GM19452 (cell line): Measurements from ENCODE around the gene RBM34.

Source experiments
- ATAC-seq: cut with Tn5 transposase; IDR thresholded peaks from one replicate; pipeline ENCODE4 v1.9.1; 2021; ENCODE audit not compliant: unreplicated experiment

The RBM34 gene

GRCh38 chr1:235156740-235157139, 4.3 kb downstream of the RBM34 start:
- no peak for ATAC-seq

GRCh38 chr1:235156265-235156664, 4.8 kb downstream of the RBM34 start:
- ATAC-seq: no peak

GRCh38 chr1:235152235-235152634, 8.8 kb downstream of the RBM34 start:
- no peak for ATAC-seq

- no peak for ATAC-seq
Observed at GRCh38 chr1:235151033-235151432, 10.0 kb downstream of the RBM34 start.

- ATAC-seq: no peak
Observed at GRCh38 chr1:235149824-235150223, 11.2 kb downstream of the RBM34 start.

- ATAC-seq: no peak
Observed at GRCh38 chr1:235147269-235147668, 13.8 kb downstream of the RBM34 start.

GRCh38 chr1:235145639-235146038, 15.4 kb downstream of the RBM34 start:
- ATAC-seq: no peak

GRCh38 chr1:235142991-235143390, 18.1 kb downstream of the RBM34 start:
- ATAC-seq: no peak

- ATAC-seq: no peak
Observed at GRCh38 chr1:235139315-235139714, 21.7 kb downstream of the RBM34 start.

- ATAC-seq: no peak
Observed at GRCh38 chr1:235138821-235139220, 22.2 kb downstream of the RBM34 start.

GRCh38 chr1:235136111-235136510, 24.9 kb downstream of the RBM34 start:
- no peak for ATAC-seq

- no peak for ATAC-seq
Observed at GRCh38 chr1:235134171-235134570, 26.9 kb downstream of the RBM34 start.

- ATAC-seq: no peak
Observed at GRCh38 chr1:235133086-235133485, 28.0 kb downstream of the RBM34 start.

GRCh38 chr1:235131961-235132360, 29.1 kb downstream of the RBM34 start:
- no peak for ATAC-seq

GRCh38 chr1:235130766-235131270, 30.2 kb downstream of the RBM34 start:
- ATAC-seq: no peak

- ATAC-seq: no peak
Observed at GRCh38 chr1:235129774-235130570, 31.1 kb downstream of the RBM34 start.

GRCh38 chr1:235128456-235129328, 32.4 kb downstream of the RBM34 start, which contains the start of gene TOMM20:
TSS of gene TOMM20 (minus strand) at chr1:235128837. CDS start at chr1:235128715, 122 bp downstream.
- peak; percentile 95 for ATAC-seq

GRCh38 chr1:235127732-235128455, 33.2 kb downstream of the RBM34 start:
- no peak for ATAC-seq

- no peak for ATAC-seq
Observed at GRCh38 chr1:235127203-235127602, 33.8 kb downstream of the RBM34 start.

GRCh38 chr1:235124665-235125064, 36.4 kb downstream of the RBM34 start:
- no peak for ATAC-seq

- ATAC-seq: no peak
Observed at GRCh38 chr1:235124111-235124510, 36.9 kb downstream of the RBM34 start.
